ENCODE results near the gene DDX25. TPM values are rescaled to one million over a fixed set of nuclear protein-coding genes. Genes with fewer than 3 reads are reported as not detected.

The DDX25 gene
- total and polyA plus RNA-seq, 2 of the 8 experiments (the other 6 are each of a cell fraction or from before 2014, with no cell fraction given), result 17.6 to 17.9 TPM

- ChIA-PET POLR2A (ENCODE audit: partially characterized antibody) (interaction anchor here (0.6 to 0.9 kb wide), 2 partner anchors 8 to 42 kb away, joined by 3 read pairs; no protein-coding TSS in a partner anchor), CTCF (ENCODE audit: partially characterized antibody) (interaction anchor here (0.6 to 2.9 kb wide), 3 partner anchors 7 to 247 kb away, joined by 3 to 17 read pairs (median 6); no protein-coding TSS in a partner anchor)
- no peak overlapping the region for H2AFZ ChIP-seq (ENCODE audit: low read length)
- H3K56ac ChIP-seq (replicated peaks; ENCODE audit: insufficient read length, low read depth, low read length), result no peak overlapping the region
- H3K23ac ChIP-seq (ENCODE audit: insufficient read length), result no peak overlapping the region
- DNase-seq (ENCODE audit: low read depth in 1 of 2, low spot score in 2 of 2), result peak in 1 of 2 experiments; percentile 38
- H3K4me1 ChIP-seq (replicated peaks in 1 of 4; ENCODE audit: control insufficient read depth in 3 of 4, insufficient read depth in 4 of 4, low read length in 3 of 4), result peaks cover 0 to 2% (median 0%) of the 10 kb centered on the region in 4 experiments; a peak in 3 of 7 replicates
- no peak for FAIRE-seq
- H2BK15ac ChIP-seq (ENCODE audit: low read length), result no peak overlapping the region
- no peaks in the 10 kb centered on the region for H3K9me3 ChIP-seq (ENCODE audit: insufficient read depth in 2 of 2, low read depth in 1 of 2, low read length in 1 of 2)
- no peak overlapping the region for H3K18ac ChIP-seq (ENCODE audit: extremely low read depth, low read length)
- H3K27me3 ChIP-seq (replicated peaks in 1 of 4; ENCODE audit: control insufficient read depth in 3 of 4, extremely low read depth in 1 of 4, insufficient read depth in 3 of 4, low read length in 3 of 4), result no peaks in the 10 kb centered on the region
- H2BK120ac ChIP-seq (replicated peaks; ENCODE audit: low read depth, low read length), result no peak overlapping the region
- H2AK5ac ChIP-seq (ENCODE audit: low read depth, low read length), result no peak overlapping the region
- H2BK20ac ChIP-seq (ENCODE audit: low read length), result no peak overlapping the region
- H3K4ac ChIP-seq (replicated peaks; ENCODE audit: insufficient read length, low read depth, low read length), result no peak overlapping the region
- no peaks in the 10 kb centered on the region for H3K79me2 ChIP-seq (ENCODE audit: control insufficient read depth in 1 of 2, insufficient read depth in 2 of 2, low read length in 2 of 2)
- H3K79me1 ChIP-seq (ENCODE audit: low read depth, low read length), result no peaks in the 10 kb centered on the region
- no peak overlapping the region for H4K5ac ChIP-seq (ENCODE audit: insufficient read length, low read depth, low read length)
- no peaks in the 10 kb centered on the region for H3K23me2 ChIP-seq (ENCODE audit: low read depth, low read length)
- H3K4me2 ChIP-seq (ENCODE audit: insufficient read depth in 1 of 2, low read depth in 2 of 2, low read length in 2 of 2), result no peak overlapping the region
- H4K91ac ChIP-seq (replicated peaks; ENCODE audit: insufficient read length, low read length), result no peak overlapping the region
- no peaks in the 10 kb centered on the region for H3K36me3 ChIP-seq (ENCODE audit: control insufficient read depth in 2 of 4, insufficient read depth in 4 of 4, low read length in 3 of 4)
- 88% methylated on average over 21 of the region's 23 CpGs; no CpG with 5 or more reads in 1 of the 2 experiments for WGBS, 2 experiments (ENCODE audit: extremely low coverage in 1 of 2, insufficient coverage in 1 of 2, insufficient read length in 1 of 2, insufficient replicate concordance in 2 of 2, low coverage in 1 of 2, low lambda C conversion rate in 2 of 2, missing lambda C conversion rate in 1 of 2)
- no peak overlapping the region for H3K4me3 ChIP-seq (ENCODE audit: extremely low read depth in 1 of 4, insufficient read depth in 2 of 4, low read depth in 3 of 4, low read length in 4 of 4)
- no peaks in the 10 kb centered on the region for H4K20me1 ChIP-seq (replicated peaks in 1 of 2; ENCODE audit: control insufficient read depth in 1 of 2, insufficient read depth in 2 of 2, low read length in 2 of 2)
- TF ChIP-seq EP300 (IDR thresholded peaks at IDR 0.05; ENCODE audit: borderline replicate concordance in 1 of 2, low read depth in 2 of 2, low read length in 2 of 2) (no peak), HDAC2 (IDR thresholded peaks at IDR 0.05; ENCODE audit: borderline replicate concordance in 1 of 2, low read depth in 2 of 2, low read length in 2 of 2) (no peak), POLR2A (IDR thresholded peaks at IDR 0.05; ENCODE audit: control extremely low read depth in 1 of 2, low read depth in 2 of 2, low read length in 2 of 2) (no peak), ZNF274 (IDR thresholded peaks at IDR 0.05; ENCODE audit: borderline replicate concordance, extremely low read depth, low read length) (no peak), POLR2AphosphoS5 (IDR thresholded peaks at IDR 0.05; ENCODE audit: low read depth, low read length) (no peak), TEAD4 (IDR thresholded peaks at IDR 0.05; ENCODE audit: low read depth, low read length) (no peak), CTBP2 (IDR thresholded peaks at IDR 0.05; ENCODE audit: borderline replicate concordance, insufficient read depth, insufficient read length, low read length) (no peak), YY1 (IDR thresholded peaks at IDR 0.05; ENCODE audit: low read depth, low read length) (no peak), GABPA (IDR thresholded peaks at IDR 0.05; ENCODE audit: borderline replicate concordance, insufficient read depth, low read length) (no peak), BRCA1 (IDR thresholded peaks at IDR 0.05; ENCODE audit: low read depth, low read length) (no peak), E2F6 (IDR thresholded peaks at IDR 0.05) (no peak)
- no peak overlapping the region for H3K27ac ChIP-seq (ENCODE audit: low read depth, low read length)
- no peak overlapping the region for H2BK5ac ChIP-seq (ENCODE audit: low read depth, low read length)
- H3K14ac ChIP-seq (ENCODE audit: insufficient read length), result no peak overlapping the region
- H4K8ac ChIP-seq (ENCODE audit: extremely low read depth, insufficient read depth, low read length), result no peak overlapping the region; the same call in 1 of the 2 replicates
- no peak overlapping the region for H2BK12ac ChIP-seq (ENCODE audit: low read depth, low read length)
- H3K9ac ChIP-seq (replicated peaks in 1 of 4; ENCODE audit: extremely low read depth in 1 of 4, low read depth in 3 of 4, low read length in 3 of 4), result no peak overlapping the region
Measured at GRCh38 chr11:125948278-125949051, 44.2 kb downstream of the DDX25 start.
